Thyroid gland (tissue), 4 donors: ENCODE results near the gene CRIM1. TPM values are rescaled to one million over a fixed set of nuclear protein-coding genes. Genes with fewer than 3 reads are reported as not detected.

Experiments
- DNase-seq, 2 donors: peaks; one replicate each; pipeline ENCODE4 v3.0.0-alpha.2; 2019
- H3K27ac ChIP-seq, 3 donors: fragments of 200-600 bp; sonication (generic); 1 replicate in 2 of 3; 2 replicates in 1 of 3; pipeline ENCODE4 v1.5.1; 2016 to 2019; ENCODE audit warnings: mild to moderate bottlenecking in 1 of 3, moderate library complexity in 1 of 3
- H3K27me3 ChIP-seq: fragments of 200-600 bp; sonication (generic); one replicate; pipeline ENCODE4 v1.5.1; 2019
- H3K36me3 ChIP-seq, 2 donors: fragments of 200-600 bp; sonication (generic); one replicate each; pipeline ENCODE4 v1.5.1; 2016 to 2019
- H3K4me1 ChIP-seq, 2 donors: fragments of 200-600 bp; sonication (generic); one replicate each; pipeline ENCODE4 v1.5.1; 2017 to 2019
- H3K4me3 ChIP-seq, 3 donors: fragments of 200-600 bp; sonication (generic); replicated peaks in 1 of 3; 1 replicate in 2 of 3; 2 replicates in 1 of 3; pipeline ENCODE4 v1.5.1; 2016; ENCODE audit warnings: mild to moderate bottlenecking in 1 of 3
- H3K9me3 ChIP-seq: fragments of 200-600 bp; sonication (generic); one replicate; pipeline ENCODE4 v1.5.1; 2017
- CTCF ChIP-seq, 6 experiments: fragments of 200-600 bp in 3 of 6; fragments of 450-650 bp in 3 of 6; sonication (generic) in 3 of 6; IDR thresholded peaks; one replicate each; pipeline ENCODE4 v1.5.1; 2016 to 2019; ENCODE audit warnings: antibody characterized with exemption in 6 of 6, mild to moderate bottlenecking in 2 of 6, inconsistent platforms in 1 of 6, moderate library complexity in 1 of 6
- POLR2A ChIP-seq, 2 donors: fragments of 450-650 bp; IDR thresholded peaks; one replicate each; pipeline ENCODE4 v1.6.1; 2017; ENCODE audit warnings: antibody characterized with exemption in 2 of 2, mild to moderate bottlenecking in 2 of 2, moderate library complexity in 1 of 2
- WGBS, 2 donors: methylation state at CpG; one replicate each; pipeline ENCODE4 v1.1.5; 2017; 5-methylcytosine and 5-hydroxymethylcytosine counted together
- intact Hi-C: fragments of 100-400 bp; cut with DNase I; formaldehyde crosslinking; loops from one replicate; pipeline ENCODE4 v1.15.1; 2023
- total RNA-seq, 4 donors: library from RNA; depleted of rRNA; stranded (reverse); fragments of >200 nt; gene quantifications; one replicate each; pipeline ENCODE4 v1.2.3, GENCODE V29; 2016

Gene CRIM1
- total RNA-seq, 4 donors from 2014 or later = 49.5 to 104 (median 71.5) TPM

GRCh38 chr2:36406296-36406695 lies 50.7 kb downstream of the CRIM1 start:
- no peak for DNase-seq
- intact Hi-C loops = no loop called here
- no peak overlapping the region for H3K4me3 ChIP-seq
- 78 to 83% methylated on average over 3 of the region's 3 CpGs for WGBS, 2 donors
- H3K4me1 ChIP-seq = peaks cover 49 to 64% of the 10 kb centered on the region in 2 donors
- H3K9me3 ChIP-seq = no peaks in the 10 kb centered on the region
- no peaks in the 10 kb centered on the region for H3K27me3 ChIP-seq
- H3K27ac ChIP-seq = peak overlapping the region; percentile 48 to 88 (median 58)
- no peaks in the 10 kb centered on the region for H3K36me3 ChIP-seq
- TF ChIP-seq CTCF (IDR thresholded peaks at IDR 0.05) (no peak), POLR2A (IDR thresholded peaks at IDR 0.05) (no peak)

- intact Hi-C loops = no loop called here
- 31% methylated on average over 4 of the region's 4 CpGs for WGBS, 2 donors
Observed at GRCh38 chr2:36407413-36407812, 51.8 kb downstream of the CRIM1 start.

GRCh38 chr2:36408198-36408703 lies 52.7 kb downstream of the CRIM1 start:
- DNase-seq = peak in 1 of 2 donors; percentile 25
- intact Hi-C loops = no loop called here
- no peaks in the 10 kb centered on the region for H3K27me3 ChIP-seq
- peak overlapping the region; percentile 48 to 88 (median 58) for H3K27ac ChIP-seq
- no peaks in the 10 kb centered on the region for H3K36me3 ChIP-seq
- no peaks in the 10 kb centered on the region for H3K9me3 ChIP-seq
- TF ChIP-seq CTCF (IDR thresholded peaks at IDR 0.05) (no peak), POLR2A (IDR thresholded peaks at IDR 0.05) (peak in 1 of 2 donors; percentile 10)
- 66 to 71% methylated on average over 9 to 10 of the region's 10 CpGs for WGBS, 2 donors
- H3K4me3 ChIP-seq = no peak overlapping the region
- H3K4me1 ChIP-seq = peaks cover 66 to 82% of the 10 kb centered on the region in 2 donors

More at GRCh38 chr2:36407413-36407812, 51.8 kb downstream of the CRIM1 start:
- no peak for TF ChIP-seq POLR2A (IDR thresholded peaks at IDR 0.05)
- TF ChIP-seq CTCF (IDR thresholded peaks at IDR 0.05) = no peak
- DNase-seq = peak; percentile 23 to 55
- Histone ChIP-seq H3K4me1 (peaks cover 57 to 74% of the 10 kb centered on the region in 2 donors), H3K27me3 (no peaks in the 10 kb centered on the region), H3K4me3 (no peak overlapping the region), H3K27ac (peak overlapping the region; percentile 48 to 88 (median 58)), H3K36me3 (no peaks in the 10 kb centered on the region), H3K9me3 (no peaks in the 10 kb centered on the region)

- intact Hi-C loops = no loop called here
- 92 to 97% methylated on average over 2 of the region's 2 CpGs for WGBS, 2 donors
- no peak for DNase-seq
Observed at GRCh38 chr2:36409335-36409734, 53.8 kb downstream of the CRIM1 start.

More at GRCh38 chr2:36409335-36409734, 53.8 kb downstream of the CRIM1 start:
- Histone ChIP-seq H3K9me3 (no peaks in the 10 kb centered on the region), H3K27me3 (no peaks in the 10 kb centered on the region), H3K36me3 (no peaks in the 10 kb centered on the region), H3K4me1 (peaks cover 70 to 83% of the 10 kb centered on the region in 2 donors), H3K4me3 (no peak overlapping the region), H3K27ac (peak overlapping the region; percentile 7 to 88 (median 58))
- TF ChIP-seq POLR2A (IDR thresholded peaks at IDR 0.05) (no peak), CTCF (IDR thresholded peaks at IDR 0.05) (no peak)
